Fibroblast of skin of right biceps (primary cell): ENCODE data around the gene MARVELD1.
"Not testable (repeated sequence)": the region's sequence is repeated elsewhere in the genome, so short reads cannot be mapped to it uniquely, and the experiment has no call there.

Experiments used
- DNase-seq: peaks from one replicate; pipeline ENCODE4 v3.0.0-alpha.2; 2013

Gene MARVELD1

DNA sequence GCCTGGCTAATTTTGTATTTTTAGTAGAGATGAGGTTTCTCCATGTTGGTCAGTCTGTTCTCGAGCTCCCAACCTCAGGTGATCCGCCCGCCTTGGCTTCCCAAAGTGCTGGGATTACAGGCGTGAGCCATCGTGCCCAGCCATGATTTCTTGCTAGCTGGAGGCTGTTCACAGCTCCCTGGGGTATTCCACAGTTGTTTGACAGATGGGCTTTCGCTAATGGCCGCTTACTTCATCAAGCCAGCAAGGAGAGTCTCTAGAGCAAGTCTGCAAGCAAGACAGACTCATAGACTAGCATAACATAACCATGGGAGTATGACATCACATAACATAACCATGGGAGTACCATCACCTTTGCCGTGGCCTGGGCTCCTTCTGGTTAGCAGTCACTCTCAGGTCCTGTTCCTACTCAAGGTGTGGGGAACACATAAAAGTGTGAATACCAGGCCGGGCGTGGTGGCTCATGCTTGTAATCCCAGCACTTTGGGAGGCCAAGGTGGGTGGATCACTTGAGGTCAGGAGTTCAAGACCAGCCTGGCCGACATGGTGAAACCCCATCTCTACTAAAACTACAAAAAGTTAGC is 15.4 kb upstream of the MARVELD1 start:
- DNase-seq: not testable (repeated sequence)

DNA sequence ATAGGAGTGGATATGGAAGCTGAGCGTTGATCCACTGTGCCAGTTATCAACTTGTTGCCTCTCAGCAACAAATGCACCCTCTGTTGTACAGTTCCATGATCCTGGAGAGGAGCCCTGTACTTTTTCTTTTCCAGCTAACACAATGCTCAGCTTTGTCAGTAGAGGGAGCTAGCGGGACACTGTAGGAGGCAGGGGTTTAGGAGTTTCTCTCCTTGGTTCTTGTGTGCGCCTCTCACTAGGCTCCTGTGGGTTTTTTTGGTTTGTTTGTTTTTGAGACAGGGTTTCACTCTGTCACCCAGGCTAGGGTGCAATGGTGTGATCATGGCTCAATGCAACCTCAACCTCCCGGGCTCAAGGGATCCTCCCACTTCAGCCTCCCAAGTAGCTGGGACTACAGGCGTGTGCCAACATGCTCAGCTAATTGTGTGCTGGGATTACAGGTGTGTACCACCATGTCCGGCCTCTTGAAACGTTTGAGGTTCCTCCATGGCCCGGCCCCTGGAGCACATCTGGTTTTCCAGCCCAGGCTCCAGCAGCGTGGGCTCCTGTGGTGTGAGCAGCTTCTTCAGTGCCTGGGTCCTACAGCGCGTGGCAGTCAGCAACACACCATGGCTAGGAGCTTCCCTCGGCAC is 12.0 kb upstream of the MARVELD1 start:
- DNase-seq: peak; percentile 67

DNA sequence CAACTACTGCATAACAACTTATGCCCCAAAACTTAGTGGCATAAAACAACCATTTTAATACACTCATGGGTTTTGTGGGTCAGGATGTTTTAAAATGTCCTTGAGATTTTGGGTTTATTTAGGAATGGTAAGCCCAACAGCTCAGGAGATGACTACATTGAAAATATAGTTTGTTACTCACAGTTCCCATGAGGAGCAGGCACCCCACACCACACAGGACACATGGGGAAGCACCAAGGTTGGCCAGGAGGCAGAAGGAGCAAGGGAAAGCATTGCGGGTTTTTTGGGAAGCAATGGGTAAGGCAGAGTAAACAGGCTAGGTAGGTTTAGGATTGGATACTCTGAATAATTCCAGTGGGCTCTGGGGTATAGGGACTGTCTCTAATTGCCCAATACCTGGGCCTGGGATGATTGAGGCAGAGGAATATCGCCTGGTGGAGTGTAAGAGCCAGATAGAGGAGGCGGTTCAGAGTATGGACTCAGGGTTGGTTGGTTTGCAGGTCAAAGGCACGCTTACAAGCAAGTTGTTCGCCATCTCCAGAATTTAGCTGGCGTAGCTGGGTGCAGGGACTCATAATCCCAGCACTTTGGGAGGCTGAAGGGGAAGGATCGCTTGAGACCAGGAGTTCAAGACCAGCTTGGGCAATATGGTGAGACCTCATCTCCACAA is 10.0 kb upstream of the MARVELD1 start:
- no peak for DNase-seq

DNA sequence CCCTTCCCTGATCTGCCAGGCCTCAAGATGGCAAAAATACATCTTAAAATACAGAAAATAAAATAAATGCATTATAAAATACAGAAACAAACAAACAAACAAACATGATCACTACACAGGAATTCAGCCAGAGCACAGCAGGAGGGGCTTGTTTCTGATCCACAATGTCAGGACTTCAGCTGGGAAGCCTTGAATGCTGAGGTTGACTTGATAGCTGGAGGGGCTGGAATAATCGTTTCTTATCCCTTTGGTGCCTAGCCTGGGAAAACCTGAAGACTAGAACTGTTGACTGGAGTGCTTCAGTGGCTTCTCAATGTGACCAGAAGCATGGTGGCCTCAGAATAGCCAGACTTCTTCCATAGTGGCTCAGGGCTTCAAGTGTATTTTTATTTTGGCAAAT is 9.2 kb upstream of the MARVELD1 start:
- DNase-seq: no peak

GRCh38 chr10:97705006-97705670 is 8.4 kb upstream of the MARVELD1 start:
- DNase-seq: no peak

GRCh38 chr10:97707134-97707861 is 6.2 kb upstream of the MARVELD1 start:
- no peak for DNase-seq

GRCh38 chr10:97708167-97708566 is 5.4 kb upstream of the MARVELD1 start:
- DNase-seq: no peak

- DNase-seq: peak; percentile 86
Observed at GRCh38 chr10:97708976-97709946, 4.3 kb upstream of the MARVELD1 start.

- DNase-seq: no peak
Observed at GRCh38 chr10:97711640-97712572, 1.6 kb upstream of the MARVELD1 start.

GRCh38 chr10:97713826-97714400 is 383 bp downstream of the MARVELD1 start:
- peak; percentile 77 for DNase-seq

DNA sequence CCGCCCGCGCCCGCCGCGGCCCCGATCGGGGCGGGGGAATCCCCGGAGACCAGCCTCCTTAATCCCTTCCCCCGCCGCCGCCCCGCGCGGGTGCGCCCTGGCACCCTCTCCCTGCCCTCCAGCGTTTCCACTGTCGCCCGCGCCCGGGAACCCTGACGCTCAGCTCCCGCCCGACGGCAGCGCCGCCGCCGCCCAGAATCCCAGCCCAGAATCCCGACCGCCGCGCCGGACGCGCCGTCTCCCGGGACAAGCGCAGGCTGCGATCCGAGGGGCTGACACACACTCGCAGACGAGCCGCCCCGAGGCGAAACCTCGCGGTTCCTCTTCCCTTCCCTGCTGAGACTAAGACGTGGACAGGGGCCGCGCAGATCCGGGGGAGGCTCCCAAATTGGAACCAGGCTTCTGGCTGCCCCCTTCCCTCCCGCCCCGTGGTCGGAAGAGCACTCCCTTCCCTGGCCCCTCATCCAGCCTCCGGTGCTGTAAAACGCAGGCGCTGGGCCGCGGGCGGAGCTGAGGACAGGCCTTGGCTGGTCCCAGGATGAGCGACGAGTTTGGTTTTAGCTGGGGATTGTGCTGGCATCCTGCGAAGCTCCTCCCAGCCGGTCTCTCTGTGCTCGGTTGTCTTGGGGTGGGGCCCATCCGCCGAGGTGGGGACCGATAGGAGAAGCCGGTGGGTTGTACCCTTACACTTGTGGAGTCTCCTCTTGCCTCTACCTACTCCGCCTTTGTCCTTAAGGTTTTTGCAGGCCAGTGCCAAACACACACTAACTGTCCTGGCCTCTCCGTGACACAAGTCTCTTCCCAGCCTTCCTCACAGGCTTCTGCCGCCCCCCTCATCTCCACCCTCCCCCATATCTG is 1.1 kb downstream of the MARVELD1 start:
- DNase-seq: peak; percentile 84

GRCh38 chr10:97715259-97715874 is 1.8 kb downstream of the MARVELD1 start:
- no peak for DNase-seq

GRCh38 chr10:97717627-97718026 is 4.1 kb downstream of the MARVELD1 start:
- no peak for DNase-seq

DNA sequence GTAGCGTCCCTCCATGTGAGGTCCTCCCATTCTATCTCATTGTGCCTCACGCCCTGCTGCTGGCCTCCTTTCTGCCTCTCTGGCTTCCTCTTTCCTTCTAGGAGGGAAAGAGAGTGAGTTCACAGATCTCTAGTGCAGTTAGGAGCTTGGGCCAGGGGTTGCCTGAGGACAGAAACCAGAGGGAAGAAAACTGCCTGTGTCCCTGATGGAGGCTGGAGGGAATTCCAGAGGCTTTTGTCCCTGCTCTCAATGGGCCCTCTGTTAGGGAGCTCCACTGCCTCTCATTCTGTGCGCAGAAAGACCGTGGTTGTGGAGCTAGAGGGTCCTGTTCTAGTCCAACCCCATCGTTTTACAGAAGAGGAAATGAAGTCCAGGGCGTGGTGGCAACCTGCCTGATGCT is 4.6 kb downstream of the MARVELD1 start:
- DNase-seq: no peak

DNA sequence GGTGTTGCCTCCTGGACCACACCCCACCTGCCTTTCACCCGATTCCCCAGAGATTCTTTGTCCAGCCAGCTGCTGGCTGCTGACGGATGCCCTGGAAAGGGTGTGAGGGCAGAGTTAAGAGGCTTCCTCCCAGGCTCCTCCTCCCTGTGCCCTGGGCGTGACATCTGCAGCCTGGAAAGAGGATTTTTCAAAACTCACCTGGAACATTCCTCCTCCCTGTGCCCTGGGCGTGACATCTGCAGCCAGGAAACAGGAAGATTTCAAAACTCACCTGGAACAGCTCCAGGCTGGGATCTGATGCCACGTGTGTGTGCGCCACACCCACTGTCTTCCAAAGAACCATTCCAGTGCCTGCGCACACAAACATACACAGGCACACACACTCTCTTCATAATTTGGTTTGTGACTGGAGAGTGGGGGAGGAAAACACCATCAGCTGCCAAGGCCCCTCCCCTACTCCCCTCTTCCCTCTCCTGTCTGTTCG is 5.2 kb downstream of the MARVELD1 start:
- no peak for DNase-seq

- DNase-seq: no peak
Observed at GRCh38 chr10:97719602-97720001, 6.1 kb downstream of the MARVELD1 start.

DNA sequence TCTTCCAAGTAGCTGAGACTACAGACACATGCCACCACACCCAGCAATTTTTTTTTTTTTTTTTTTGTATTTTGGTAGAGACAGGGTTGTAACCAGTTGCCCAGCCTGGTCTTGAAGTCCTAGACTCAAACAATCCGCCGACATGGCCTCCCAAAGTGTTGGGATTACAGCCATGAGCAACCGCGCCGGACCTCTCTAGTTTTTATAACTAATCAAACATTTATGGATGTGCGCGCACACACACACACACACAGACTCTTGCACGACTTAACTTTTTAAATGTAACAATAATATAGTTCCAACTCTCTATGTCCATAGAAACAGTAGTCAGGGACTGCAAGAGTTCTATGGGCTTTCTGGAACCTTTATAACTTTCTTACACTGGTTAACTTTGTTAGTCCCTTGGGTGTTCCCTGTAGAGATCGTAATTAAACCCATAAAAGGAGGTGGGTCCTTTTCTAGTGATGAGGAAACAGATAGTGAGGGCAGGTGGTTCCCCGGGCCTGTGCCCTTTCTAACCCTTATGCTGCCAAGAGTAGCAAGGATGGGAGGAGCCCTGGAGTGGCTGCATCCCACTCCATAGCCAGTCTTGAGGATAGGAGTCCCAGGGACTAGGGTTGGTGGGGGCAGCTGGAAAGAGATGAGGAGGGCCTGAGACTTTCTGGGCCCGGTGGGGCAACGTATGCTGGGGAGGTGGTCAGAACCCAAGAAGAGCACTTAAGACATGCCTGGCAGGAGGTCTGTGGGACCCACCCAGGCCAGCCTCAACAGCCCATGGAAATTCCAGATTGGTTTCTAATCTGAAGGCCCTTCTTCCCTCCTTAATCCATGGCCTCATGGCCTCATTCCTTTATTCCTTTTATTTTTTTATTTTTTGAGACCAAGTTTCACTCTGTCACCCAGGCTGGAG is 8.6 kb downstream of the MARVELD1 start:
- no peak for DNase-seq

DNA sequence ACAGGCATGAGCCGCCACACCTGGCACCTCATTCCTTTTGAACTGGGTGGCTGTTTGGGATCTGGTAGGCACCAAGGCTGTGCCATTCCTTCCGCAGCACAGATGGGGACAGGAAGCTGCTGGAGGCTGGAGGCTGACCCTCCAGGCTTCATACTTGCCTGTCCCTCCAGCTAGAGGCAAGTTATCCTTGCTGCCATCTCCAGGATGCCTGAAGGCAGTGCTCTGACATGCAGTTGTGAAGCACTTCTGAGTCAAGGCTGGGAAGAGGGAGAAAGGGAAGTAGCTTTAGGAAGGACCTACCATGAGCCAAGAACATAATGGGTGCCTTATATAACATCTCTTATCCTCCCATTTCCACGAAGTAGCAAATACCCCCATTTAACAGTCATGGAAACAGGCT is 9.5 kb downstream of the MARVELD1 start:
- DNase-seq: no peak
